ENCODE results near the gene GPATCH8.
"Not testable (repeated sequence)": the region's sequence is repeated elsewhere in the genome, so short reads cannot be mapped to it uniquely, and the experiment has no call there.

GPATCH8 gene

DNA sequence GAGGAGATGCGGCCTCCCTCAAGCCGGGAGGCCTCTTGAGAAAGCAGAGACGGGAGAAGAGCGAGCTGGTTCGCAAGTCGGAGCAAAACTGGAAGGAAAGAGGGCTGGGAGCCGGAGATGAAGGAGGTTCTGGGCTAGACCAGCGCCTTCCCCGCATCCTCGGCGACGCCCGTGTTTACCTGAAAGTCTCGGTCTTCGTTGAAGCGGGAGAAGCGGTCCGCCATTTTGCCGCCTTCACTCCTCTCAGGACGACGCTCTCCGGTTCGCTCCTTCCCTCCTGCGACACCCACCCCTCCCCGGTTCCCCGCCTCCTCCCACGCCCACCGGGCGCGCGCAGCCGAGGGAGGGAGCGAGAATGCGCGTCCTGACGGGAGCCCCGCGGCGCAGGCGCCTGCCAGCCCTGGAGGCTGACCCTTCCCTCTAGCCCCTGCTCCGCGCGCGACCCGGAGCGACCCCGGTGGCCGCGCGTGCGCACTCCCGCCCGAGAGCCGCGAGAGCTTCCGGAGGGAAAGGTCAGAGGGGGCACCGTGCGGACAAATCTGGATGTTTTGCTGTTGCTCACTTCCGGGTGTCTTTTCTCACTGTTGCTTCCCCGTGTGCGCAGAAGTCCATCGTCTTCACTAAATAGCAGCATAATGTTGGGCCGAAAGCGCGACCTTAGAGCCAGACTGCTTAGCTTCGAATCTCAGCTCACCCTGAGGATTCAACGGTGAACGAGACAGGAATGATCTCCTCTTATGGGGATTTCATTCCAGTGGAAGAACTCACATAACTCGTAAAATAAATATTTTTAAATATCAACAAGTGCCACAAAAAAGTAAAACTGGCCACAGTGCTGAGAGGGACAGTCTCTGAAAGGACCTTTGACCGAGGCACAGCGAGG, at the start of gene GPATCH8:
TSS of gene GPATCH8 (minus strand) at position 260 of the 883 bp plus-strand sequence. CDS start at position 224, 36 bp downstream.
- peak; percentile 97 for ATAC-seq
- peak; percentile 97 for DNase-seq

DNA sequence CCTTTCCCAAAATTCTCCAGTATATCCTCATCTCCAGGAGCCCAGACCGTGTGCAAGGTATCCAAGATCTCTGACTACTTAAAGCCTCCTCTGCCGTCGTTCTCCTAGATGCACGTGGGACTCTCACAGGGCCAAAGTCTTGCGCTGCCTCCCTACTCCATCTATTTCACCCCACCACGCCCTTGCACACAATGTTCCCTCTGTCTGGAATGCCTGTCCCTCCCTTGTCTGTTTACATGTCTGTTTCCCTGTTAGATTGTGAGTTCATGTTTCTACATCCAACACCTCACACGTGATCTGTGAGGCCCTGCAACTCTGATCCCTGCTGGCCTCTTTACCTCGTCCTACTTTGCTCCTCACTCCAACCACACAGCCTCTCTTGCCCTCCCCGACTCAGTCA, 49.2 kb upstream of the GPATCH8 start:
- ATAC-seq (no peak), DNase-seq (no peak)

DNA sequence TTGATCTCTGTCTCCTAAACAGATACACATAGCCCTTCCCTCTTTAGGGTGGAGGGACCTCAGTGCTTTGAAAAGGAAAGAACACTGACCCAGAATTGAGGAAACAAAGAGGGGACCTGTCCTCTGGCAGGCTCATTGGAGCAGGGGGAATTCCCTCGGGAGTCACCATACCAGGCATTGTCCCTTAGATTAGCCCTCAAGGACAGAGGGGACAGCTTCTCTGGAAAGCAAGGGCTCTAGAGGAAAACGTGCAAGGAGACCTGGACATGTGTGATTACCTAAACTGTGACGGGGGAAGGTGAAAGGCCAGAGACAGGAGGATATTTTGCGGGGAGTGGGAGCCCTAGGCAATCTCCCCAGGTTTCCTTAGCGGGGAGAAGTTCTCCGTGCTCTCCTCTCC, 46.5 kb upstream of the GPATCH8 start:
- DNase-seq (no peak), ATAC-seq (no peak)

DNA sequence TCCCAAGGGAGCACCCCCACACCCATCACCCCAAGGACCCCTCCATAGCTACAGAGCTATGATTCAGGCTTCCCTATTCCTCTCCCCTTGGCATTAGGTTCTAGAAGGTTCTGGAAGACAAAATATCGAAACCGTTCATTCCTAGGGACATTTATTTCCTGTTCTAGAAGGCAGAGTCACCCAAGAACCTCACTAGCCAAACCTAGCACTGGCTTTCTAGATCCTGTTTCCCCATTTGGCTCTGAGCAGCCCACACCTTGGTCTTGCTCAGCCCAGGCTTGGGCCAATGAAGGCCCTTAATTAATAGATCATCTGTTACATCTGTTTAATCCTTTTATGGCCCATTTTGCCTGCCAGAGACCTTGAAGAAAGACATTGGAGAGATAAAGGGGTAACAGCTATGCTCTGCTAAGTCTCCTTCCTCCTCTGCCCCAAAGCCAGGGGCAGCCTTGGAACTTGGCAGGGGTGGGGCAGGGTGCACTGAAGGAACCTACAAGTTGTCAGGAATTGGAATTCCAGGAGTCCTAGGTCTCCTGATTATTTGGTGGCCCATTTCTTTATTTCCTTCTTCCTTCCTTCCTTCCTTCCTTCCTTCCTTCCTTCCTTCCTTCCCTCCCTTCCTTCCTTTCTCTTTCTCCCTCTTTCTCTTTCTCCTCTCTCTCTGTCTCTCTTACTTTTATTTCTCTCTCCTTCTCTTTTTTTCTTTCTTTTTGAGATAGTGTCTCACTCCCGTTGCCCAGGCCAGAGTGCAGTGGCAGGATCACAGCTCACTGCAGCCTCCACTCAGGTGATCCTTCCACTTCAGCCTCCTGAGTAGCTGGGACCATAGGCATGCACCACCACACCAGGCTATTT, 45.4 kb upstream of the GPATCH8 start:
- no peak for ATAC-seq

DNA sequence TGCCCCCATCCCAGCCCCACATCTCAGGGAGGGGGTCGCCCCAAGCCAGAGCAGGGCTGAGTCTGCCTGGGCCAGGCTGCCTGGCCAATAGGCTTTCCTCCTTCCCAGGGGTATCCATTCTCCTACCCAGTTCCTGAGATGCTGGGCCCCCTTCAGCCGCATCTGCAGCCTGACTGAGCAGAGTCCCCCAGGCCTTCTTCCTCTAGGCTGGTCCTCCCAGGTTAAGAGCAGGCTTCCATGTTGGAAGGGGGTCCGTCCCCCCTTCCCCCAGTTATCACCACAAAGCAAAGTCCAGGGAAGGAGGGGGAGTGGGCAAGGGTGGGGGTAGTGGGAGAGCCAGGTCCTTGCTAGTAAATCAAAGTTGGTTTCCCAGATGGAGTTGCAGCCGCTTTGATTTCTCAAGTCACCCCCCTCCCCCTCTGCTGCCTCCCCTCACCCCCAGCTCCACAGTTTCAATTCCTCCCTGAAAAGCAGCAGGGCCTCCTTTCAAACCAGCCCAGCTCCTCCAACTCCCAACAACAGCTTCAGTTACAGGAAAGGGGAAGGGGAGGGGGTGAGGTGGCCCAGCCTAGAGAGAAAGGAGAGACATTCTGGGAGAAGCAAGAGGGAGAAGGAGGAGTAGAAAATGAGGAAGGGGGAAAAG, 44.5 kb upstream of the GPATCH8 start:
- DNase-seq (no peak), ATAC-seq (no peak)

More for the DNA sequence above, 45.4 kb upstream of the GPATCH8 start:
- DNase-seq = no peak

DNA sequence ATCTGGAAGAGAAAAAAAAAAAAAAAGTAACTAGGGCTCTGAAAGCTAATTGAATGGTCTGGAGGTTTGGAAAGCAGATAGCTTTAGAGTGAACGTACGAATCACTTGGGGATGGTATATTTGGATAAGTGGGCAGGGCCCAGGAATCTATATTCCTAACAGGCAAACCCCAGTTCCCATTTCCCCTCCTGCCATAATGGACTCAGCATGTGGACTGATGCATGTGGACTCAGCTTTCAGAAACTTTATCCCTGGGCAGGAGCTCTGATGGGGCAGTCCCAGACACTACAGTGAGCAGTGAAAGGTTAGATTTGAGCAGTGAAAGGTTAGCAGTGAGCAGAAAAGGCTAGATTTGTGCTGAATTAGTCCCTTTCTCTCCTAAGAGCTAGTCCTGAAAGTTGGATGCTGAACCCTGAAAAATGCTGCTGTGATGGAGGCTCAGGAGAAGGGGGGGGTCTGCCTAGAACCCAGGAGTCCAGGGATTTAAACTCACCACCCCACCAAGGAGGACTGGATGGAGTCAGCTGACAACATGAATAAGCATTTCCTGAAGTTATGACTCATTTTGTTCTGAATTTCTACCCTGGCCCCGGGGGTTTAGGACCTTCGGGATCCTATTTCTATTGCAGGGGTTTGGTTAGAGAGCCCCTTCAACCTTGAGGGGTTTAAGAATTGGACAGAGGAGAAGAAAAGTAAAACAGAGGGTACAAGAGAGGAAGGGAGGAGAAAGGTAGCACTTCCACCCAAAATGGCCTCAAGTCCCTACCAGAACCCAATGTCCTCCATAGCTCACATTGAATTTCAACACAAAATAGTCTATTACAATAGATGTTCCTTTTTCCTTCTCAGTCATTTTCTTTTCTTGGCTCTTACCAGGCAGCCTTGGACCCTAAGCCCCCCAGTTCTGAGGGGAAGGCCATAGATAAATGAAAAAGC, 43.7 kb upstream of the GPATCH8 start:
- ATAC-seq (peak; percentile 32), DNase-seq (no peak)

DNA sequence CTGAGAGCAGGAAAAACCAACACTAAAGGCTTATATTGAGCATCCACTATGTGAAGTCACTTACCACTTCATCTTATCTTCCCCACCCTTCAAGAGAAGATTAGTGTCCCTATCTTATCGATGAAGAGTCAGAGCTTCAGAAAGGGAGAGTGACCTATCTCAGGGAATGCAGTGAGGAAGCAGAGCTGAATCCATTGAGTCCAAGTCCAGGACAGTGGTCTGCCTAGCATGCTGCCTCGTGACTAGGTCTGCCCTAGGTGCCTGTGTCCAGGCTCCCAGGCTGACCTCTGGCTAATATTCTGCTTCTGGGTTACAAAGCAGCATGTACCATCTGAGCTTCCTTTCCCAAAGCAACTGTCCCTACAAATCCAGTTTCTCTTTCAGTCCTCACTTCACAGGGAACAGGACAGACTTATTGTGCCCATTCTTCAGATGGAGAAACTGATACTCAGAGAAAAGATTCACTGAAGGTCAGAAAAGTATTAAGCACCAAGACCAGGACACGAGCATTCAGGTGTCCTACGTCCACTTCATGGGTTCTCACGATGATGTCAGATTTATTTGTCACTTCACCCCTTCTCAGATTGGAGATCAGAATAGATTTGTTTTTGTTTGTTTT, 40.8 kb upstream of the GPATCH8 start:
- DNase-seq (no peak), ATAC-seq (no peak)

DNA sequence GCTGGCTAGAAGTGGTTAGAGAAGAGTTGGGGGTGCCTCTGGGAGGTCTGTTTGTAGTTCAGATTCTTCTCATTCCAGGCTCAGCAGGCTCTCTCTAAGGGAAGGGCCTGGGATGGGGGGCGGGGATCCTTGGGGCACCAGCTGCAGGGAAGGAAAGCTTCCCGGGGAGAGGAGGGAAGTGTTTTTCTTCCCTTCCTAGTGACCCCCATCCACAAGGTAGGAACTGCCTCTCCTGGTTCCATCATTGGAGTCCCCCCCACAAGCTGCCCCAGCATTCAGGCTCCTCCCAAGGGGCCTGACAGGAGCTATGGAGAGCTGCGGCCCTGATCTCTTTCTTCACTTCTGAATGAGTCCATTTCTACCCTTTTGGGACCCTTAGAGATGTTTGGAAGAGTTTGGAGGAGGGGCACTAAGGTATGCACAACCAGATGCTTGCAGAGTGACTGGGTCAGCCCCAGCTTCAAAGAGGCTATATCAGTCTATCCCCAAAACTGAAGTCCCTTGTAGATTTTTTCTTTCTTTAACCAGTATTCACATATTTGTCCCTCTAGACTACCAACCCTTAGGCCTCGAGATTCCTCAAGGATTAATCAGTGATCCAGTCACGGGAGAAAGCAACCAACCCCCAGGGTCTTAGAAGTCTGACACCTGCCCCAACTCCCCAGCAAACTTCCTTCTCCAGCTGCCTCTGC, 40.2 kb upstream of the GPATCH8 start:
- ATAC-seq (no peak), DNase-seq (no peak)

DNA sequence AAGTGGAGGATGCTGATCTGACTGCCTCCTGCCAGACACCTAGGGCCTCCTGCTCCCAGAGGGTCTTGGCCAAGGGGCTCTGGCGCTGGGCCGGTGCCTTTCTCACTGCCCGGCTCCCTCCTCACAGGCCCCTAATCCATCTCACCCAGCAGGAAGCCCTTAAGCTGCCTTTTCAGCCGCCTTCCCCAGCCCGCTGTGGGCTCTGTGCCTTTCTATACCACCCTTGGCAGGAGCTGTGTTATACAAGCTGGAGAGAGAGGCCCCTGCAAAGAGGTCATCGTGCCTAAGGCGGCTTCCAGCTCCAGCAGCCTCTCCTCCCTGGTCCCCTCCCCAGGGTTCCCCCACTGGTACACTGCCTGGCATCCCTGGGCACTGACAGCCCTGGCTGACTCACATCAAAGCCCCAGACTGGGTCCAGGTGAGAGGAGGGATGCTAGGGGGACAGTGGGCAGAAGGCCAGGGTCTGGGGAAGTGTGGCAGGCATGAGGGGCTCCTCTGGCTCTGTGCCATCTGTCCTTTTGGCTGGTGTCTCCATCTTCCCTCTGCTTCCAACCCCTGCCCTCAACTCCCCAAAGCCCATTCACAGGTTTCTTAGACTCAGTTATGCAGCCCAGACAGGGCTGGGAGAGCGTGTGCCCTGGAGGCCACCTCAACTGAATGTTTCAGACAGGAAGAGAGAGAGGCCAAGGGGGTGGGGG, 38.8 kb upstream of the GPATCH8 start:
- DNase-seq (no peak), ATAC-seq (no peak)

DNA sequence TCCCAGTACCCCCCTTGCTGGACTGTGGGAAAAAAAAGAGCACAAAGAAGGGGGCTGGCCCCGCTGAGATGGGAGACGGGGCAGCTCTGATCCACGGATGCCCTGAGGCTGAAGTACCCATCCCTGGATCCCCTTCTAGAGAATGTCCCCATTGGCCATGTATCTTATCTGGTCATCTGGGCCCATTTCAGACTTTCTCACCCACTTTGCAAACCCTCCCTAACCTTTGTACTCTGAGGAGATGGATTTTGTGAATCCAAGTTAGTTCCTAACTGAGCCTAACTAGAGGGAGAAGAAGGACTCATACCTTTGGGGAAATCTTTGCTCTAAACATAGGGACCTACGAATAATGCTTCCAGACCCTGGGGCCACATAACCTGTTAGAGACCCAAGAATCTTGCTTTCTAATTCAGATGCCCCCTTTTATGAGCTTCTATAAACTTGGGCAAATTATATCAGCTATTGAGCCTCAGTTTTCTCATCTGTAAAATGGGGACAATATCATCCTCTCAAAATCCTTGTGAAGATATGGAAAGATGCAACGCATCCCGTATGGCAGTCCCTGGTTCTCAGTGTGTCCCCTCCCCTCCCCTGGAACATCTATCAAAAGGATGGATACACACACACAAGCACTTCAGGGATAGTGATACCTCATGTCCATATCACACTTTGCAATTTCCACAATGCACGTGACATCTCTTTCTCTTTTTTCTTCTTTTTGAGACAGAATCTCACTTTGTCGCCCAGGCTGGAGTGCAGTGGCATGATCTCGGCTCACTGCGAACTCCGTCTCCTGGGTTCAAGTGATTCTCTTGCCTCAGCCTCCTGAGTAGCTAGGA, 37.3 kb upstream of the GPATCH8 start:
- no peak for DNase-seq
- ATAC-seq = no peak

DNA sequence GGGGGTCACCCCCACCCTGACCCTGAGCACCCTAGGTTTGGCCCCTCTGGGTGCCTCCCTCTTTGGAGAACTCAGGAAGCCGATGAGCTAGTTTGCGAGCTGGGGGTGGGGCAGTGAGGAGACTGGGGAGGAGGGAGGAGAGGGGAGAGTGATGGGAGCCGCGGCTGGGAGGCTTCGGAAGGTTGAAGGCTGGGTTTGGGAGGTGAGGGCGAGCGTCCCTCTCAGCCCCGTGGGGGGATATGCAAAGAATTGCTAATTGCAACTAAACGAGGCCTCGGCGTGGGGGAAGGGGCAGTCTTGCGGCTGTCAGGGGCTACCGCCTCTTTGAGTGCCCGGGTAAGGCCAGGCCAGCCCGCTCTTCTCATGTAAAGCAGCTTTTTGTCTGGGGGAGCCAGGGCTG, 36.5 kb upstream of the GPATCH8 start:
- DNase-seq = no peak

DNA sequence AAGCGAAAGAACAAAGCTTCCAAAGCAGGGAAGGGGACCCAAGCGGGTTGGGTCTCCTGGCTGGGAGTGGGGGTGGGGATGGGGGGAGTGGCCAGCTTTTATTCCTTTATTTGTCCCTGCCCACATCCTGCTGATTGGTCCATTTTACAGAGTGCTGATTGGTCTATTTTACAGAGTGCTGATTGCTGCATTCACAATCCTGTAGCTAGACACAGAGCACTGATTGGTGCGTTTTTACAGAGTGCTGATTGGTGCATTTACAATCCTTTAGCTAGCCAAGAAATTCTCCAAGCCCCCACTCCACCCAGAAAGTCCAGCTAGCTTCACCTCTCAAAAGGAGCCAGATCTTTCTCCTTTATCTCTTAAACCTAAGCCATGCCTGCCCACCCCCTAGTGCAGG, 34.7 kb upstream of the GPATCH8 start:
- not testable (repeated sequence) for ATAC-seq, DNase-seq

More for the DNA sequence above, 36.5 kb upstream of the GPATCH8 start:
- ATAC-seq = no peak

DNA sequence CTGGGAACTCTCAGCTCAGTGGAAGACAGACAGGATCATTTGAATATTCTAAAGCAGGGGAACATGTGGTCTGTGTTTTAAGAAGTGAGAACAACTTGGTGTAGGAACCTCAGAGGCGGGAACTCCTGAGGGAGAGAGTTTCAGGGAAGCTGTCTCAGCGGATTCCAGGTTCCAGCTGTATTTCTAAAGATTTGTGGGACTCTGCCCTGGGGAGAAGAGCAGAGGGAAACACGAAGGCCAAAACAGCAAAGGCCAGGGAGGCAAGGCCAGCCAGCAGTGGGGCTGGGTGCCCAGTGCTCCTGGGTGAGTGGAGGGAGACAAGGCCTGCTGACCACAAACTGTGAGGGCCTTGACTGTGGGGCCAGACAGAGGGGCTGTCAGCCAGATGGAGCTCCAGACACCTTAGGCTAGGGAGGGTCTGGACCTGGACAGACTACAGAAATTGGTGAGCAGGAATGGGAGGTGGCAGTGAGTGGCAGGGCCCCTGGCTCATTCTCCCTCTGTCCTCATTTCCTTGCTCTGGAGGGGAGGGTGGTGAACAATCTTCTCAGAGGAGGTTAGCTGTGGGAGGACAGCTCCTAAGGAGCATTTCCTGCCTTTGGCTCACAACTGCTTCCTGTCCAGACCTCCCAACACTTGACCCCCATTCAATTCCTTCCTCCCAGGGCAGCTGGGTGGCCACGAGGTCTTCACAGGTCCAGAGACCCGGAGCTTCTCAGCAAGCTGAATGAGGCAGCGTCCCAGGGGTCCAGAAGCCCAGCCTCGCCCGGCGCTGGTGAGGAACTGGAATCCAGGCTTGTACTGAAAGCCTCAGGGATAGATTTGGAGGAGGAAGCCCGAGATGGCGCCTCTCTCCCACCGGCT, 33.1 kb upstream of the GPATCH8 start:
- DNase-seq (no peak), ATAC-seq (no peak)

DNA sequence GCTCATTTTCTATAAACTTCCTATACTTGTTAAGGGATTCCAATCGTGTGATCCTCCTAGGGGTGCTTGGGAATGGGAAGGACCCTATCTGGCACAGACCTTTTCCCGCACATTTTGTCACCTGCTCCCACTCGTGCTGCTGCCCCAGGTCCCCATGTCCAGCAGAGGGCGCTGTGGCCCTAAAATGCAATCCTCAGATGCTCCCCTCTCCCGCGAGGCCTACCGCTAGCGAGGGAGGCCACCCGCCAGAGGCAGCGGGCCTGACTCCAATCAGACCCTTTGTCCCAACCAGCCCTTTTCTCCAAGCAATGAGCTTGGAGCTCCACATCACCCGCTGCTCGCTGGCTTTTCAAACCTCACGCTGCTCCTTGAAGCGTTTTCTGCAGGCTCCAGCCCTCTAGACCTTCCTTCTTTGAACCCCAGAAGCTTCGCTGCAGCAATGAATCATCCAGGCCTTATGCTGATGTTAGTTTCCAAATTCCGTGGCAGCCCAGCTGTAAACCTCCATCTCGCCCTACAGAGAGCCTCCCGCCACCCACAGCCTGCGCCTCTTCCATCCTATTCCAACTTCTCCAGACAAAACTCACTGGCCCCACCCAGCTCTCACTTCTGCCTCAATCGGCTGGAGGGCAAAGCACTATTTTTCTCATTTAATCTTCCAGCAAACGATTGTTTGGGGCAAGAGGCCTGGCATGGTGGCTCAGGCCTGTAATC, 30.5 kb upstream of the GPATCH8 start:
- peak; percentile 90 for ATAC-seq
- peak; percentile 93 for DNase-seq

DNA sequence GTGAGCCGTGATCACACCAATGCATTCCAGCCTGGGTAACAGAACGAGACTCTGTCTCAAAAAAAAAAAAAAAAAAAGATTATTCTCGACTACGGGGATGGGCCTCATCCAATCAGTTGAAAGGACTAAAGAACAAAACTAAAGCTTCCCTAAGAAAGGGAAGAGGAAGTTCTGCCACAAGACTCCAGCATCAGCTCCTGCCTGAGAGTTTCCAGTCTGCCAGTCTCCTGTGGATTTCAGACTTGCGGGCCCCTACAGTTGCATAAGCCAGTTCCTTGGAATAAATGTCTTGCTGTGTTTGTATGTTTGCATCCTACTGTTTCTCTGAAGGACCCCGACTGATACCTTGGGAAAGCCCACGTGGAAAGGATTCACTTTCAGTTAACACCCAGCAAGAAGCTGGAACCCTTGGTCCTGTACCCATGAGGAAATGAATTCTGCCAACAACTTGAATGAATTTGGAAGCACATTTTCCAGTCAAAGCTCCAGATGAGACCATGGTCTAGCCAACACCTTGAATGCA, 27.8 kb upstream of the GPATCH8 start:
- ATAC-seq (no peak), DNase-seq (no peak)

DNA sequence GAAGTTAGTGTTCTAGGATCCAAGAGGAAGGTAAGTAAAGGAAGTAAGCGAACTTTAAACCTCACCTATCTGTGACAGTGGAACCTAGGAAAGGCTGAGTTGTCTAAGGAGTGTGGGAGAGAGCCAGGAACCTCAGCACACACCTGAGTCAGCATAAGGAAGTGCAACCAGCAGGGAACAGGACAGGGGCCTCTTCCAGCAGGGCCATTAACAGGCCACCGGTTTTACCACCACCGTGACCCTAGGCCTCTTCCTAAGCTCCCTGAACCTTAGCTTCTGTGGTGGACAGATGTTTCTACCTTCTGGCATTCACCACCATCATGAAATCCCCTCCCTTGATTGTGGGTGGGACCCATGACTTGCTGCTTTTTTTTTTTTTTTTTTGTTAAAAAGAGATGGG, 26.7 kb upstream of the GPATCH8 start:
- ATAC-seq = no peak

DNA sequence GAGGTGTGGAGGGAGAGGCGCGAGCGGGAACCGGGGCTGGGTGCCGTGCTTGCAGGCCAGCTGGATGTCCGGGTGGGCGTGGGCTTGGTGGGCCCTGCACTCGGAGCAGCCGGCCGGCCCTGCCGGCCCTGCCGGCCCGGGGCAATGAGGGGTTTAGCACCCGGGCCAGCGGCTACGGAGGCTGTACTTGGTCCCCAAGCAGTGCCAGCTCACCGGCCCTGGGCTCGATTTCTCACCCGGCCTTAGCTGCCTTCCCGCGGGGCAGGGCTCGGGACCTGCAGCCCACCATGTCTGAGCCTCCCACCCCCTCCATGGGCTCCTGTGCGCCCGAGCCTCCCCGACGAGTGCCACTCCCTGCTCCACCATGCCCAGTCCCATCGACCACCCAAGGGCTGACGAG, 24.7 kb upstream of the GPATCH8 start:
- DNase-seq (no peak), ATAC-seq (no peak)

More for the DNA sequence above, 26.7 kb upstream of the GPATCH8 start:
- no peak for DNase-seq

All from stimulated activated naive CD8-positive, alpha-beta T cell treated with anti-CD3 and anti-CD28 coated beads, Interleukin-15, Interleukin-2, amounts not matched to agents 100 U/mL and 50 U/mL, for 24 hours (primary cell).